ENCODE measurements around the gene KCTD1.

DNA sequence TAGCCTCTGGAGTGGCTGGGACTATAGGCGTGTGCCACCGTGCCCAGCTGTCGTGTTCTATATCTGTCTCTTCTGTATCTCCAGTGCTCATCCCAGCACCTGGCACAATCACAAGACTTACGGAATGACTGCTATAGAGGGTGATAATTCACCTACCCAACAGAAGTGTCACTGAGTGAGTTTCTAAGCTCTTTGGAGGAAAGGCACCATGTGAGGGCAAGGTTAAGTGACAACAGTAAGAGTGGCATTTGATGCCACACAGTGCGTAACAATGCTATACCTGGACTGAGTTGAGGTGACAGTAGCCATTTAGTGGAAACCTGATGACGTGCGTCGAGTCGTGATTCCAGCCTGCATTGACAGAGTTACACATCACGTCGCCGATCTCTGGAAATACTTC, 89.0 kb downstream of the KCTD1 start:
- TF ChIP-seq FOXM1 (IDR thresholded peaks at IDR 0.05; ENCODE audit: borderline replicate concordance) (no peak), L3MBTL2 (conservative IDR thresholded peaks at IDR 0.05) (no peak), SUZ12 (IDR thresholded peaks at IDR 0.05) (no peak), BHLHE40 (IDR thresholded peaks at IDR 0.05; ENCODE audit: borderline replicate concordance) (no peak), LEF1 (IDR thresholded peaks at IDR 0.05; ENCODE audit: borderline replicate concordance) (no peak), FOXK2 (IDR thresholded peaks at IDR 0.05) (no peak)
